Activated T-cell treated with anti-CD3 and anti-CD28 coated beads, Interleukin-2, amount 50 U/mL, for 1 hour (primary cell): ENCODE measurements around the gene BEST2.

Experiments used
- DNase-seq: peaks from one replicate; pipeline ENCODE4 v3.0.0-alpha.2; 2020

The BEST2 gene

GRCh38 chr19:12802267-12803106, 50.9 kb downstream of the BEST2 start:
- no peak for DNase-seq

GRCh38 chr19:12804051-12804450, 52.5 kb downstream of the BEST2 start:
- DNase-seq: no peak

GRCh38 chr19:12806242-12807081, 54.9 kb downstream of the BEST2 start, which contains the start of gene RNASEH2A:
TSS of gene RNASEH2A (plus strand) at chr19:12806584. CDS start at chr19:12806674, 90 bp downstream.
- peak; percentile 88 for DNase-seq
